ENCODE measurements around the gene GDF3.

Gene GDF3

GRCh38 chr12:7650091-7650490, 45.5 kb downstream of the GDF3 start:
- Histone ChIP-seq H3K27me3 (ENCODE audit: insufficient read depth, poor library complexity, severe bottlenecking) (no peaks in the 10 kb centered on the region), H3K4me3 (ENCODE audit: severe bottlenecking) (no peak overlapping the region), H3K9me3 (ENCODE audit: severe bottlenecking) (no peaks in the 10 kb centered on the region), H3K36me3 (ENCODE audit: low read depth) (no peaks in the 10 kb centered on the region), H3K4me1 (ENCODE audit: insufficient read depth, poor library complexity, severe bottlenecking) (no peaks in the 10 kb centered on the region), H3K27ac (ENCODE audit: poor library complexity, severe bottlenecking) (no peak overlapping the region)
- no peak for TF ChIP-seq CTCF (IDR thresholded peaks at IDR 0.05; ENCODE audit: poor library complexity, severe bottlenecking)
- DNase-seq (ENCODE audit: low spot score) (no peak), ATAC-seq (ENCODE audit: low read depth) (no peak)

GRCh38 chr12:7647071-7647470, 48.5 kb downstream of the GDF3 start:
- no peaks in the 10 kb centered on the region for H3K4me1 ChIP-seq (ENCODE audit: insufficient read depth, poor library complexity, severe bottlenecking)
- ATAC-seq (ENCODE audit: low read depth): no peak
- no peak for DNase-seq (ENCODE audit: low spot score)
- H3K4me3 ChIP-seq (ENCODE audit: severe bottlenecking): no peak overlapping the region
- TF ChIP-seq CTCF (IDR thresholded peaks at IDR 0.05; ENCODE audit: poor library complexity, severe bottlenecking): no peak
- no peaks in the 10 kb centered on the region for H3K9me3 ChIP-seq (ENCODE audit: severe bottlenecking)
- H3K36me3 ChIP-seq (ENCODE audit: low read depth): no peaks in the 10 kb centered on the region
- no peak overlapping the region for H3K27ac ChIP-seq (ENCODE audit: poor library complexity, severe bottlenecking)
- no peaks in the 10 kb centered on the region for H3K27me3 ChIP-seq (ENCODE audit: insufficient read depth, poor library complexity, severe bottlenecking)

GRCh38 chr12:7646178-7646475, 49.4 kb downstream of the GDF3 start:
- TF ChIP-seq CTCF (IDR thresholded peaks at IDR 0.05; ENCODE audit: poor library complexity, severe bottlenecking): no peak
- Histone ChIP-seq H3K36me3 (ENCODE audit: low read depth) (no peaks in the 10 kb centered on the region), H3K27me3 (ENCODE audit: insufficient read depth, poor library complexity, severe bottlenecking) (no peaks in the 10 kb centered on the region), H3K27ac (ENCODE audit: poor library complexity, severe bottlenecking) (no peak overlapping the region), H3K9me3 (ENCODE audit: severe bottlenecking) (no peaks in the 10 kb centered on the region), H3K4me3 (ENCODE audit: severe bottlenecking) (no peak overlapping the region), H3K4me1 (ENCODE audit: insufficient read depth, poor library complexity, severe bottlenecking) (no peaks in the 10 kb centered on the region)
- DNase-seq (ENCODE audit: low spot score) (no peak), ATAC-seq (ENCODE audit: low read depth) (no peak)

GRCh38 chr12:7645395-7646177, 50.0 kb downstream of the GDF3 start:
- Histone ChIP-seq H3K4me3 (ENCODE audit: severe bottlenecking) (no peak overlapping the region), H3K36me3 (ENCODE audit: low read depth) (no peaks in the 10 kb centered on the region), H3K4me1 (ENCODE audit: insufficient read depth, poor library complexity, severe bottlenecking) (no peaks in the 10 kb centered on the region), H3K27ac (ENCODE audit: poor library complexity, severe bottlenecking) (no peak overlapping the region), H3K27me3 (ENCODE audit: insufficient read depth, poor library complexity, severe bottlenecking) (no peaks in the 10 kb centered on the region), H3K9me3 (ENCODE audit: severe bottlenecking) (no peaks in the 10 kb centered on the region)
- TF ChIP-seq CTCF (IDR thresholded peaks at IDR 0.05; ENCODE audit: poor library complexity, severe bottlenecking): peak; percentile 62
- ATAC-seq (ENCODE audit: low read depth): no peak
- DNase-seq (ENCODE audit: low spot score): no peak

- ATAC-seq (ENCODE audit: low read depth) (no peak), DNase-seq (ENCODE audit: low spot score) (no peak)
- no peak overlapping the region for H3K27ac ChIP-seq (ENCODE audit: poor library complexity, severe bottlenecking)
- no peak overlapping the region for H3K4me3 ChIP-seq (ENCODE audit: severe bottlenecking)
- H3K27me3 ChIP-seq (ENCODE audit: insufficient read depth, poor library complexity, severe bottlenecking): no peaks in the 10 kb centered on the region
- no peaks in the 10 kb centered on the region for H3K4me1 ChIP-seq (ENCODE audit: insufficient read depth, poor library complexity, severe bottlenecking)
- no peaks in the 10 kb centered on the region for H3K9me3 ChIP-seq (ENCODE audit: severe bottlenecking)
- peak; percentile 40 for TF ChIP-seq CTCF (IDR thresholded peaks at IDR 0.05; ENCODE audit: poor library complexity, severe bottlenecking)
- H3K36me3 ChIP-seq (ENCODE audit: low read depth): no peaks in the 10 kb centered on the region
Measured at GRCh38 chr12:7642876-7643309, 52.7 kb downstream of the GDF3 start.
